ENCODE measurements around the gene MRPL48. TPM values are rescaled to one million over a fixed set of nuclear protein-coding genes. Genes with fewer than 3 reads are reported as not detected.
A peak's percentile ranks its signal among the peaks of the same experiment; 100 is the strongest.

The MRPL48 gene
- total RNA-seq, 1 donor from 2014 or later: 17.7 TPM

DNA sequence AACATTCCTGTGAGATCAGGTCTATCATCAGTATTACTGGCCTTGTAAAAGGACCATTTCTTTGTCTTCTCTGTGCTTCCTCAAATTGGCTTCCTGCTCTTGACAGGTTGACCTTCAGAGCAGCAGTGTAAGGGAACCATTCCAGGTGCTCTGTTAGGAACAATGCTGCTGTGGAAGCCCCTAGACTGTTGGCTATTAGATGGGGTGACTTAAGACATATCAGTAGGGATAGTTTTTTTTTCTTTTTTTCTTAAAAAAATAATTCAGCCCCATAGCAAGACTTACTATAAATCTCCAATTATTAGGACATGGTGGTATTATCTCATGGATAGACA, 51.4 kb downstream of the MRPL48 start:
- DNase-seq (ENCODE audit: low read depth): no peak

DNA sequence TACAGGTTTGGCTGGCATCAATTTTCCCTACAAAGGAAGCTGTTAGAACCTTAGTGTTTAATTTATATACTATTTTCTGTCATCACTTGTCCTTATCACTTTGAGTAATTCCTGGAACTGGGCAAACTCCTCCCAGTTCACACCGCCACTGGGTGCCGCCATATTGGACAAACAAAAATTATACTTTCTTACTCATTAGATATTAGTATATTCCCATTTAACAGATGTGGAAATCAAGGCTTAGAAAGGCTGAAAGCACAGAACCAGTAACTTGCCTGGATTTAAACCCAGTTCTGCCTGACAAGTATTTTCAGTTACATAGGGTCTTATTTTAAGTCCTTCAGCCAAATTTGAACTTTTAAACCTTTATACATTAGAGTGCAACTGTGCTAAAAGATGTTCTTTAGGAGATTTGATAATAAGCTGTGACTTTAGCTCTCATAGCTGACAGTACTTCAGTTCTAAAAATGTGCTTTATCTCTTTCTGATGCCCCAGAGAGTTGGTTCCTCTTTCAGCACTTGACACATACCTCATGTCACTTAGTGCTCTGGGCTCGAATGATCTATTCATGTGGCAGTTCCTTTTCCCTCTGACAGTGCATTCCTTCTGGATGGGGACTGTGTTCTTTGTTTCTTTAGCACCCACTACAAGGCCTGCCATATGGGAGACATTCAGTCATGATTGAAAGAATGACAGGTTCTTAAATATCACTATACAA, 63.5 kb downstream of the MRPL48 start:
- DNase-seq (ENCODE audit: low read depth): no peak

- no peak for DNase-seq (ENCODE audit: low read depth)
These were observed 64.4 kb downstream of the MRPL48 start for GRCh38 chr11:73852049-73852448.

GRCh38 chr11:73854680-73855079, 67.0 kb downstream of the MRPL48 start:
- no peak for DNase-seq (ENCODE audit: low read depth)

DNA sequence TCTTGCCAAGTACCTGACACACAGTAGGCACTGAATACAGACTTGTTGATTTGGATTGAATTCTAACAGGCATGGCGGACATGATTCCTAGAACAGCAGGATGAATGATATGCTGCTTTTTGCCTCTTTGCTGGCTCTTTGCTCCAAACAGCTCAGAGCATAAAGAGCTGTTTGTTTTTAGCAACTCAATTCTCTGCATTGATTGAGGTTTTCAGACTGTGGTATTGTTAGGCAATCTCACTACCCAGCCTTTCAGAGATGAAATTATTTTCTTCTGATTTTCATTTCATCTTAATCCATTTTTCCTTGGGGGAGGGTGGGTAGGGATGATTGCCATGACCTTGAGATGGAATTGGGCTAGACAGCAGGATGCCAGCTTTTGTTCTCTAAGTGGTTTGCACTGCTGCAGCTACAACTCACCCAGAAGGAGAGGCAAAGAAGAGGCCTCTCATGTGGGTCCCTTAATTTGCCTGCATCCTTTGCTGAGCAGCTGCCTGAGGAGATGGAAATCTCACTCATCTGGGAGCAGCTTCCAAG, 68.4 kb downstream of the MRPL48 start:
- no peak for DNase-seq (ENCODE audit: low read depth)

- DNase-seq (ENCODE audit: low read depth): peak; percentile 75
These were observed 72.0 kb downstream of the MRPL48 start for GRCh38 chr11:73859671-73860070.

- DNase-seq (ENCODE audit: low read depth): no peak
These were observed 72.5 kb downstream of the MRPL48 start for GRCh38 chr11:73860202-73860601.

GRCh38 chr11:73862986-73863385, 75.3 kb downstream of the MRPL48 start:
- no peak for DNase-seq (ENCODE audit: low read depth)

GRCh38 chr11:73866095-73866579, 78.5 kb downstream of the MRPL48 start:
- DNase-seq (ENCODE audit: low read depth): peak; percentile 7

DNA sequence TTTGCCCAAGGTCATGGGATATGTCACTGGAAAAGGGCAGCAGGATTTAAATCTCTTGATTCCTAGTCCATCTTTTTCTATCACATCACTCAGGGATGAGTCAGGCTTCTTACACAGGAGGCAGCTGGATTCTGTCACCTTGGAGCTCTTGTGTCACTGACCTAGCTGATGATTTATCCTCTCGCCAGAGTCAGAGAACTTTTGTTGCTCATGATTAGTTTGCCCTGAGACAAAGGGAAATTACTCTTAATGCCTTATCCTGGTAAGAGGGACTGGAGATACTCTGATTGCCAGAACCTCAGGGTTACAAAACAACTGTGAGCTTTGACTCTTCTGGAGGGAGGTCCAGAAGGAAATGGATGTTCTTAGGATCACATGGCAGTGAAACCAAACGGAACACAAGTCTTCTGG, 78.9 kb downstream of the MRPL48 start:
- DNase-seq (ENCODE audit: low read depth): peak; percentile 97

DNA sequence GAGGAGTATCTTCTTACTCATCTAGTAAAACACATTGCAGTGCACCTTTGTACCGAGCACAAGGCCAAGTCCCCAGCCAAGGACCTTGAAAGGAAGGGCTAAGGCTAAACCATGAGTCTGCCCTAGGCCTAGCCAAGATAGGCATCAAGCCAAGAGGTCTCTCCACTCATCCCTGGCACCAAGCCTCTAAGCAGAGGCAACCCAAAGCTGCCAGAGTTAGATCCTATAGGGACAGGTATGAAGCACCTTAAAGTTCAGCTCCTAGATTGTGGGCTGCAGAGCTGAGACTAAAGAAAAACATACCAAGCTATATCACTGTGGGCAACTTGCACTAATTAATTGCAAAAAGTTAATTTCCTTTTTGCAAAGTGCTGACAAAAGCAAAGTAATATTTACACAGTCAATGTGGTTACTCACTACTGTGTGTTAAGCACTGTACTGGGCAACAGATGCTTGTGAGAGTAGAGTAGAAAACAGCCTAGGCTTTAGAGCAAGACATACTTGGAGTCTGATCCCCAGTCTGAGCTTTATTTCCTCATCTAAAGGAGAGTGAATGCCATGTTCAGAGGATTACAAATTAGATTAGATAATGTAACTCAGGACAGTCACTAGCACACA, 81.8 kb downstream of the MRPL48 start:
- DNase-seq (ENCODE audit: low read depth): peak; percentile 30

- no peak for DNase-seq (ENCODE audit: low read depth)
These were observed 82.6 kb downstream of the MRPL48 start for GRCh38 chr11:73870261-73870660.

- no peak for DNase-seq (ENCODE audit: low read depth)
These were observed 85.2 kb downstream of the MRPL48 start for GRCh38 chr11:73872749-73873357.

DNA sequence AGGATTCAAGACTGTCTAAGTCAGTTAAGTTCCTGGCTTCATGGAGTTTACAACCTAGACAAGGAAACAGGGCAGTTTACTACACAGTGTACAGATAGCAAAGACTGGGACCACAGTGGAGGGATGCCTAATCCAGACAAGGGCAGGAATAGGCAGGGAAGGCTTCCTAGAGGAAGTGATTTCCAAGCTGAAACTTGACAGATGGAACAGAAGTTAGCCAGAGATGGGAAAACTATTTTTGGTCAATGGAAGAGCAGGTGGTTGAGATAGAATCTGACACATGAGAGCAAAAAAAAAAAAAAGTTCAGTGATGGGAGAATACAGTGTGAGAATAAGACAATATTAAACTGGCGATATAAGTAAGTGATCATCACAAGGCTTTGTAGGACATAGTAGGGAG, 87.7 kb downstream of the MRPL48 start:
- no peak for DNase-seq (ENCODE audit: low read depth)

DNA sequence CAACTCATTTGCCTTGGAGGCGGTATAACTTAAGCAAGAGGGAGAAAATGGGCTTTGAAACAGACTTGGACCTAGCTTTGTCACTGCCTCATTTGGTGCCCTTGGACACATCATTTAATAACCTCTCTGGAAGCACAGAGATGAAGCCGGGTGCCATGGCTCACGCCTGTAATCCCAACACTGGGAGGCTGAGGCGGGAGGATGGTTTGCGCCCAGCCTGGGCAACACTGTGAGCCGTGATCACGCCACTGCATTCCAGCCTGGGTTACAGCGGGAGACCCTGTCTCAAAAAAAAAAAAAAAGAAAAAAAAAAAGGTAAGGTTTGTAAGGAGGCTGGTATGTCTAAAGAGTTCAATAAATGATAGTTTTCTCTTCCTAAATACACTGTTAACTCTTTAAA, 88.2 kb downstream of the MRPL48 start:
- no peak for DNase-seq (ENCODE audit: low read depth)

GRCh38 chr11:73876424-73877310, 89.0 kb downstream of the MRPL48 start, which contains the start of the genes COA4 and PAAF1:
Gene COA4 (minus strand): TSS chr11:73876846. CDS start chr11:73873378, 3,468 bp downstream.
Gene PAAF1 (plus strand): TSS chr11:73876999. CDS start chr11:73877022, 23 bp downstream.
- peak; percentile 95 for DNase-seq (ENCODE audit: low read depth)

GRCh38 chr11:73878771-73879170, 91.1 kb downstream of the MRPL48 start:
- peak; percentile 6 for DNase-seq (ENCODE audit: low read depth)

GRCh38 chr11:73880449-73880848, 92.8 kb downstream of the MRPL48 start:
- peak; percentile 23 for DNase-seq (ENCODE audit: low read depth)

GRCh38 chr11:73883856-73884255, 96.2 kb downstream of the MRPL48 start:
- DNase-seq (ENCODE audit: low read depth): no peak

DNA sequence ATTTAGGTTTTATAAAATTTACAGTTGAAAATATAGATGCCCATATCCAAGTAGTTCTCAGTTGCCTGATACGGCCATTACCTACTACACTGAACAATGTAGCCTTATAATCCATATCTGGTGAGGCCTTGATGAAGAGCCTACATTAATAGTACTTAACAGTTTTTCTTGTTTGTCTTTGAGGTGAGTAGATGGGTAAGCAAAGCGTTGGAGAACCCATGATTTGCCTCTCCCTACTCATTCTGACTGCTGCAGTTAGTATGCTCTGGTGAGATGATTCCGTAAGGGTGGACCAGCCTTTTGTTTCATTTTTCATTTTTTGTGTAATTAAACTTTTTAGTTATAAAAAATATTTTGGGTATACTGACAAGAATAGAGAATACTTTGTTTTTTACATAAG, 100.6 kb downstream of the MRPL48 start:
- no peak for DNase-seq (ENCODE audit: low read depth)

DNA sequence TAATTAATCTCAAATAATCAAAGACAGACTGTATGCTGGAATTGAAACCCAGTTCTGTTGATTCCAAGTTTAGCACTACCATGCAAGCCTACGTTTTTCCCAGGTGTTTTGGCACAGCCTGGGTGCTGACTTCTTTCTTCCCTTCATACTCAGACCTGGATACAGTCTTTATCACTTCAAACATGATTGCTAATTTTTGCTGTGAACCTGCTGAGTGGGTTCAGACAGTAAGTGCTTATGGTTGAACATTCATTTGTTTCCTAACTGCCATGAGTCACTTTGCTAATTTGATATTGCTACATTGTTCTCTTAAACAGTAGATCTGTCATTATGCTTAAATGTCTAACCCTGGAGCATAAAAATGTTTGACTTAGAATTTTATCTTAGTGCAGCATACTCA, 101.3 kb downstream of the MRPL48 start:
- DNase-seq (ENCODE audit: low read depth): peak; percentile 95

GRCh38 chr11:73889536-73889935, 101.9 kb downstream of the MRPL48 start:
- no peak for DNase-seq (ENCODE audit: low read depth)

All from renal cortical epithelial cell (primary cell).